ENCODE data around the gene GUCY1A2. TPM values are rescaled to one million over a fixed set of nuclear protein-coding genes. Genes with fewer than 3 reads are reported as not detected.

Gene GUCY1A2
- total and polyA plus RNA-seq, 2 donors (not counting 3 experiments of a cell fraction or from before 2014, with no cell fraction given): 0.02 to 0.03 TPM

- FAIRE-seq (no peak), DNase-seq (ENCODE audit: low read depth, low spot score) (no peak)
- no peaks in the 10 kb centered on the region for H3K36me3 ChIP-seq (ENCODE audit: control insufficient read depth in 2 of 2, extremely low read depth in 1 of 2, insufficient read depth in 2 of 2, low read length in 2 of 2)
- dilution Hi-C loops (cut with MboI; ENCODE audit: extremely low pct_ligation_motif_present, low sequenced_read_pairs) (no loop called here), intact Hi-C loops (cut with micrococcal nuclease) (no loop called here)
- no peak overlapping the region for H3K27ac ChIP-seq (ENCODE audit: insufficient read depth, low read depth, low read length)
- H3K4me1 ChIP-seq (ENCODE audit: control insufficient read depth, extremely low read depth, insufficient read depth, low read length): no peaks in the 10 kb centered on the region
- no peaks in the 10 kb centered on the region for H3K79me2 ChIP-seq (ENCODE audit: control insufficient read depth, insufficient read depth, low read length)
- H3K4me3 ChIP-seq (replicated peaks in 1 of 3; ENCODE audit: insufficient read depth in 1 of 3, low read depth in 1 of 3, low read length in 3 of 3): no peak overlapping the region
- H4K20me1 ChIP-seq (replicated peaks; ENCODE audit: control insufficient read depth, extremely low read depth, insufficient read depth, low read length): no peaks in the 10 kb centered on the region
- H3K4me2 ChIP-seq (ENCODE audit: insufficient read depth, low read length): no peak overlapping the region
- H3K9ac ChIP-seq (replicated peaks; ENCODE audit: extremely low read depth, insufficient read depth, low read length): no peak overlapping the region
- TF ChIP-seq POLR2A (IDR thresholded peaks at IDR 0.05; ENCODE audit: low read depth, low read length) (no peak), JUN (IDR thresholded peaks at IDR 0.05; ENCODE audit: borderline replicate concordance, insufficient read depth, insufficient read length, low read depth) (no peak), POLR2AphosphoS5 (IDR thresholded peaks at IDR 0.05; ENCODE audit: insufficient read depth, low read depth, low read length) (no peak), MAX (IDR thresholded peaks at IDR 0.05; ENCODE audit: insufficient read depth, insufficient read length) (no peak), MYC (IDR thresholded peaks at IDR 0.05; ENCODE audit: low read depth, low read length) (no peak)
- no TSS peak for BruUV-seq (replicated peaks)
- H3K9me1 ChIP-seq (replicated peaks; ENCODE audit: control insufficient read depth, extremely low read depth, insufficient read depth, low read length): no peaks in the 10 kb centered on the region
- H3K27me3 ChIP-seq (ENCODE audit: control insufficient read depth in 2 of 2, insufficient read depth in 2 of 2, low read length in 2 of 2): no peaks in the 10 kb centered on the region
- ChIA-PET CTCF (no interaction called here), POLR2A (no interaction called here)
- H3K9me3 ChIP-seq (replicated peaks; ENCODE audit: control insufficient read depth, insufficient read depth, low read length): peaks cover 2% of the 10 kb centered on the region
- no peak overlapping the region for H2AFZ ChIP-seq (ENCODE audit: low read depth, low read length)
Observed at GRCh38 chr11:106848526-106848925, 169.8 kb downstream of the GUCY1A2 start.

- no peaks in the 10 kb centered on the region for H3K36me3 ChIP-seq (ENCODE audit: control insufficient read depth in 2 of 2, extremely low read depth in 1 of 2, insufficient read depth in 2 of 2, low read length in 2 of 2)
- no peaks in the 10 kb centered on the region for H3K79me2 ChIP-seq (ENCODE audit: control insufficient read depth, insufficient read depth, low read length)
- dilution Hi-C loops (cut with MboI; ENCODE audit: extremely low pct_ligation_motif_present, low sequenced_read_pairs) (no loop called here), intact Hi-C loops (cut with micrococcal nuclease) (no loop called here)
- H3K9me1 ChIP-seq (replicated peaks; ENCODE audit: control insufficient read depth, extremely low read depth, insufficient read depth, low read length): no peaks in the 10 kb centered on the region
- H4K20me1 ChIP-seq (replicated peaks; ENCODE audit: control insufficient read depth, extremely low read depth, insufficient read depth, low read length): no peaks in the 10 kb centered on the region
- no peaks in the 10 kb centered on the region for H3K9me3 ChIP-seq (replicated peaks; ENCODE audit: control insufficient read depth, insufficient read depth, low read length)
- H3K4me3 ChIP-seq (replicated peaks in 1 of 3; ENCODE audit: insufficient read depth in 1 of 3, low read depth in 1 of 3, low read length in 3 of 3): no peak overlapping the region
- ChIA-PET CTCF (no interaction called here), POLR2A (no interaction called here)
- H3K9ac ChIP-seq (replicated peaks; ENCODE audit: extremely low read depth, insufficient read depth, low read length): no peak overlapping the region
- BruUV-seq (replicated peaks): no TSS peak
- H3K27me3 ChIP-seq (ENCODE audit: control insufficient read depth in 2 of 2, insufficient read depth in 2 of 2, low read length in 2 of 2): no peaks in the 10 kb centered on the region
- FAIRE-seq (no peak), DNase-seq (ENCODE audit: low read depth, low spot score) (no peak)
- H3K4me1 ChIP-seq (ENCODE audit: control insufficient read depth, extremely low read depth, insufficient read depth, low read length): no peaks in the 10 kb centered on the region
- TF ChIP-seq FOS (IDR thresholded peaks at IDR 0.05; ENCODE audit: borderline replicate concordance, insufficient read depth, low read length): no peak
- TF ChIP-seq JUN (IDR thresholded peaks at IDR 0.05; ENCODE audit: borderline replicate concordance, insufficient read depth, insufficient read length, low read depth): no peak
- TF ChIP-seq POLR2AphosphoS5 (IDR thresholded peaks at IDR 0.05; ENCODE audit: insufficient read depth, low read depth, low read length): no peak
- no peak for TF ChIP-seq MAX (IDR thresholded peaks at IDR 0.05; ENCODE audit: insufficient read depth, insufficient read length)
- TF ChIP-seq EZH2 (IDR thresholded peaks at IDR 0.05; ENCODE audit: borderline replicate concordance, low read depth, low read length, severe bottlenecking): no peak
- no peak for TF ChIP-seq POLR2A (IDR thresholded peaks at IDR 0.05; ENCODE audit: low read depth, low read length)
- TF ChIP-seq CTCF (IDR thresholded peaks at IDR 0.05; ENCODE audit: extremely low read depth in 1 of 2, insufficient read depth in 1 of 2, low read depth in 1 of 2, low read length in 2 of 2): no peak
- TF ChIP-seq MYC (IDR thresholded peaks at IDR 0.05; ENCODE audit: low read depth, low read length): no peak
- TF ChIP-seq GATA2 (IDR thresholded peaks at IDR 0.05; ENCODE audit: insufficient read depth, insufficient read length, low read depth, low read length): no peak
- H3K27ac ChIP-seq (ENCODE audit: insufficient read depth, low read depth, low read length): no peak overlapping the region
- no peak overlapping the region for H2AFZ ChIP-seq (ENCODE audit: low read depth, low read length)
- no peak overlapping the region for H3K4me2 ChIP-seq (ENCODE audit: insufficient read depth, low read length)
Observed at GRCh38 chr11:106842134-106842533, 176.1 kb downstream of the GUCY1A2 start.
